A673 (cell line): ENCODE data around the gene ZFP37.
A peak's percentile ranks its signal among the peaks of the same experiment; 100 is the strongest.
"Not testable (repeated sequence)": the region's sequence is repeated elsewhere in the genome, so short reads cannot be mapped to it uniquely, and the experiment has no call there.

Experiments used
- CTCF ChIP-seq: fragments of 300-800, 200-600 bp; sonication (generic); conservative IDR thresholded peaks from 2 replicates; pipeline ENCODE4 v1.5.1; 2017; ENCODE audit warnings: low read depth, mild to moderate bottlenecking, antibody characterized with exemption, low read length, moderate library complexity, mixed read lengths
- EZH2 ChIP-seq: fragments of 200-600 bp; sonication (generic); IDR thresholded peaks from 2 replicates; pipeline ENCODE4 v1.6.1; 2017; ENCODE audit warnings: borderline replicate concordance, low read depth, mild to moderate bottlenecking, mixed read lengths, antibody characterized with exemption, low read length; ENCODE audit not compliant: poor library complexity, severe bottlenecking

DNA sequence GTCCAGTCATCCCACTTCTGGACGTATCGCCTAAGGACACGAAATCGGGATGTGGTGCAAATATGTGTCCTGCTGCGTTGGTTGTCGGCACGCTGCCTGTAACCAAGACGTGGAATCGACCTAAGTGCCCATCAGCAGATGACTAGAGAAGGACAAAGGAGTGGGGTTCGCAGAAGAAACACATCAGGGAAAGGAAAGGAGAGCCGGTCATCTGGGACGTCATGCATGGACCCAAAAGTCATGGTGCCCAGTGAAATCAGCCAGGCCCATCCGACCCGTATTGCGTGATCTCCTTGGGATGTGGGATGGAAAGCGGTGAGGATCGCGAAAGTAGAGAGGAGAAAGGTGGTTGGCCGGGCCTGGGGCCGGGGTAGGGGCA, 6.4 kb upstream of the ZFP37 start:
- TF ChIP-seq CTCF = not testable (repeated sequence)
- TF ChIP-seq EZH2 = peak; percentile 39
